Colonic mucosa (tissue), 4 donors: ENCODE measurements around the gene CWC27. TPM values are rescaled to one million over a fixed set of nuclear protein-coding genes. Genes with fewer than 3 reads are reported as not detected.

Source experiments
- DNase-seq: peaks from one replicate; pipeline ENCODE4 v3.0.0-alpha.2; 2020
- H3K27ac ChIP-seq: fragments of 200-600 bp; one replicate; pipeline ENCODE4 v1.8.0; 2021
- H3K27me3 ChIP-seq: fragments of 200-600 bp; one replicate; pipeline ENCODE4 v1.8.0; 2021
- H3K36me3 ChIP-seq: fragments of 200-600 bp; one replicate; pipeline ENCODE4 v1.8.0; 2021
- H3K4me1 ChIP-seq: fragments of 200-600 bp; one replicate; pipeline ENCODE4 v1.8.0; 2021; ENCODE audit warnings: mild to moderate bottlenecking
- H3K4me3 ChIP-seq: fragments of 200-600 bp; one replicate; pipeline ENCODE4 v1.8.0; 2021
- H3K9ac ChIP-seq, 2 donors: one replicate each; pipeline ENCODE4 v1.7.0; 2013; ENCODE audit warnings: control low read depth in 2 of 2, low read depth in 2 of 2, low read length in 2 of 2
- H3K9me3 ChIP-seq: fragments of 200-600 bp; one replicate; pipeline ENCODE4 v1.8.0; 2021
- CTCF ChIP-seq: fragments of 200-600 bp; IDR thresholded peaks from one replicate; pipeline ENCODE4 v1.8.0; 2022; ENCODE audit warnings: antibody characterized with exemption, mild to moderate bottlenecking
- intact Hi-C: fragments of 100-400 bp; cut with DNase I; formaldehyde crosslinking; loops from one replicate; pipeline ENCODE4 v1.14.1; 2022
- total RNA-seq, 2 donors: library from RNA; stranded (reverse); fragmentation: NEBNext Ultra II Directional in 1 of 2; extraction: Animal tissue kit (Norgen Biotek cat#: 25700) in 1 of 2; gene quantifications; one replicate each; pipeline ENCODE4 v1.2.1, GENCODE V29; 2021
- donor health status: healthy.
- donor health status: DM: no; HTN: no; CAD: no.
- donor health status: DM: no; HTN: no; CAD: no.

The CWC27 gene
- total RNA-seq, 2 donors from 2014 or later: 18.3 to 22.6 TPM

GRCh38 chr5:65061974-65062353 lies 293.2 kb downstream of the CWC27 start:
- no peak for DNase-seq
- H3K9me3 ChIP-seq: no peaks in the 10 kb centered on the region
- H3K9ac ChIP-seq: no peak overlapping the region
- H3K36me3 ChIP-seq: no peaks in the 10 kb centered on the region
- intact Hi-C loops: no loop called here
- H3K27ac ChIP-seq: no peak overlapping the region
- TF ChIP-seq CTCF: no peak
- no peak overlapping the region for H3K4me3 ChIP-seq
- no peaks in the 10 kb centered on the region for H3K4me1 ChIP-seq
- no peaks in the 10 kb centered on the region for H3K27me3 ChIP-seq

- no peaks in the 10 kb centered on the region for H3K4me1 ChIP-seq
- no peaks in the 10 kb centered on the region for H3K9me3 ChIP-seq
- no peak for TF ChIP-seq CTCF
- no peak overlapping the region for H3K9ac ChIP-seq
- no peak overlapping the region for H3K4me3 ChIP-seq
- H3K27ac ChIP-seq: no peak overlapping the region
- intact Hi-C loops: no loop called here
- no peaks in the 10 kb centered on the region for H3K36me3 ChIP-seq
- H3K27me3 ChIP-seq: no peaks in the 10 kb centered on the region
- DNase-seq: peak; percentile 25
Observed at GRCh38 chr5:65062469-65063083, 293.8 kb downstream of the CWC27 start.

- TF ChIP-seq CTCF: no peak
Observed at GRCh38 chr5:65065001-65065511, 296.3 kb downstream of the CWC27 start.

GRCh38 chr5:65066387-65067146 lies 297.8 kb downstream of the CWC27 start:
- intact Hi-C loops: no loop called here
- no peak for DNase-seq

More at GRCh38 chr5:65065001-65065511, 296.3 kb downstream of the CWC27 start:
- H3K36me3 ChIP-seq: no peaks in the 10 kb centered on the region
- H3K4me1 ChIP-seq: no peaks in the 10 kb centered on the region
- H3K9me3 ChIP-seq: no peaks in the 10 kb centered on the region
- no peak overlapping the region for H3K27ac ChIP-seq
- intact Hi-C loops: no loop called here
- no peak overlapping the region for H3K9ac ChIP-seq
- no peak overlapping the region for H3K4me3 ChIP-seq
- H3K27me3 ChIP-seq: no peaks in the 10 kb centered on the region
- DNase-seq: no peak

GRCh38 chr5:65067147-65067506 lies 298.4 kb downstream of the CWC27 start:
- Histone ChIP-seq H3K4me3 (no peak overlapping the region), H3K9me3 (no peaks in the 10 kb centered on the region), H3K27me3 (no peaks in the 10 kb centered on the region), H3K9ac (no peak overlapping the region), H3K4me1 (no peaks in the 10 kb centered on the region), H3K36me3 (no peaks in the 10 kb centered on the region), H3K27ac (no peak overlapping the region)
- no peak for TF ChIP-seq CTCF
- intact Hi-C loops: no loop called here
- no peak for DNase-seq

More at GRCh38 chr5:65066387-65067146, 297.8 kb downstream of the CWC27 start:
- H3K9ac ChIP-seq: no peak overlapping the region
- no peaks in the 10 kb centered on the region for H3K9me3 ChIP-seq
- no peaks in the 10 kb centered on the region for H3K4me1 ChIP-seq
- H3K36me3 ChIP-seq: no peaks in the 10 kb centered on the region
- H3K27ac ChIP-seq: no peak overlapping the region
- H3K27me3 ChIP-seq: no peaks in the 10 kb centered on the region
- no peak overlapping the region for H3K4me3 ChIP-seq
- no peak for TF ChIP-seq CTCF

Other genes starting within 250 kb of the CWC27 start
- gene SHISAL2B, start 78.4 kb upstream of the CWC27 start, total RNA-seq: not detected
- 10 to 100 TPM; 12.2 to 21.4 TPM for gene SREK1IP1, start 239 bp upstream of the CWC27 start, total RNA-seq